ENCODE data around the gene ATPAF2. TPM values are rescaled to one million over a fixed set of nuclear protein-coding genes. Genes with fewer than 3 reads are reported as not detected.

Gene ATPAF2
- total and polyA plus RNA-seq, 10 of the 15 experiments (the other 5 are each of a cell fraction or from before 2014, with no cell fraction given) = 6.5 to 33.0 (median 26.5) TPM

DNA sequence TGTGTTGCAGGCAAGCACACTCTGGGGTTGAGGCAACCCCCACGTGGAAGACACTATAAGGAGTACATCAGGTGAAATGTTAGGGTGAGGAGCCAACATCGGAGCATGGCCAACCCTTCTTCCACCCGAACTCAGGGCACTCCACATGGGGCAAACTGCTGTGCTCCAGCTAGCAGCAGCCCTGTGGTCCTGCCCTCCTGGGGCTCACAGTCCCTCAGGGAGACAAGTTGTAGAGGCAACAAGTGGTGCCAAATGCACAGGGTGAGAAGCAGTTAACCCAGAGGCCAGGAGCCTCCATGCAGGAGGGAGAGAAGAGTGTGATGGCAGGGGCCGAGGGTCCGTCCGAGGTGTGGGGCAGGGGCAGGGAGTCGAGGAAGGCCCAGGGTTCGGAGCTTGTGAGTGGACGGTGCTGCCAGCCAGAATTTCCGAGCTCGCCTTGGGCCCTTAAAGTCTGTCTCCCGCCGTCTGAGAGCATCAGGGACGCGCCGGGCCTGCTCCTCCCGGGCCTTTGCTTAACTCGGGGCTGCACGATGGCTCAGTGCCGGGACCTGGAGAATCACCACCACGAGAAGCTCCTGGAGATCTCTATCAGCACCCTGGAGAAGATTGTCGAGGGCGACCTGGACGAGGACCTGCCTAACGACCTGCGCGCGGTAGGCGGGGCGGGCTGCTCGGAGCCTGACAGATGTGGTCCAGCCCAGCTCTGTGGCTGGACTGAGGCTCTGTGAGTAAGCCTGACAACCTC is 32.3 kb downstream of the ATPAF2 start:
- WGBS (ENCODE audit: insufficient coverage, insufficient replicate concordance, low lambda C conversion rate, missing lambda C conversion rate) = 90% methylated on average over 30 of the region's 31 CpGs
- DNase-seq (ENCODE audit: low read depth, low spot score) (no peak), ATAC-seq (no peak), FAIRE-seq (no peak)
- in situ Hi-C loops (cut with MboI) = no loop called here
- intact Hi-C loops (cut with micrococcal nuclease; ENCODE audit: unreplicated experiment) = loop anchor here (10.0 kb wide), 1 partner anchor 672 kb away; no protein-coding TSS in a partner anchor
- Histone ChIP-seq H3K9ac (ENCODE audit: control insufficient read depth, insufficient read depth, low read length) (no peak overlapping the region), H3K79me2 (ENCODE audit: control insufficient read depth, insufficient read depth, low read length) (no peaks in the 10 kb centered on the region), H3K4me2 (ENCODE audit: control insufficient read depth, insufficient read depth) (no peak overlapping the region), H2AFZ (ENCODE audit: control insufficient read depth, low read depth, low read length) (no peak overlapping the region), H3K27ac (ENCODE audit: control insufficient read depth, insufficient read depth) (no peak overlapping the region), H3K9me3 (replicated peaks; ENCODE audit: control insufficient read depth, insufficient read depth, low read length) (no peaks in the 10 kb centered on the region), H3K27me3 (replicated peaks in 1 of 2; ENCODE audit: control insufficient read depth in 2 of 2, insufficient read depth in 2 of 2, low read length in 1 of 2) (no peaks in the 10 kb centered on the region), H3K4me3 (no peak overlapping the region), H3K36me3 (ENCODE audit: control insufficient read depth in 2 of 2, insufficient read depth in 2 of 2, low read length in 1 of 2) (peaks cover 0 to 3% of the 10 kb centered on the region in 2 experiments; a peak in 1 of 4 replicates), H4K20me1 (ENCODE audit: control insufficient read depth, insufficient read depth) (no peaks in the 10 kb centered on the region), H3K4me1 (ENCODE audit: control insufficient read depth, insufficient read depth, low read length) (no peaks in the 10 kb centered on the region)
- TF ChIP-seq NR2F1 (conservative IDR thresholded peaks at IDR 0.05) (no peak), HDAC2 (IDR thresholded peaks at IDR 0.05) (no peak), RELB (IDR thresholded peaks at IDR 0.05; ENCODE audit: low read depth) (no peak), ZNF217 (IDR thresholded peaks at IDR 0.05) (no peak), KDM1A (IDR thresholded peaks at IDR 0.05; ENCODE audit: borderline replicate concordance) (no peak), EP300 (IDR thresholded peaks at IDR 0.05; ENCODE audit: borderline replicate concordance in 1 of 2, control insufficient read depth in 1 of 2, low read depth in 2 of 2, low read length in 2 of 2) (no peak), ZNF622 (IDR thresholded peaks at IDR 0.05) (no peak), GATAD2B (conservative IDR thresholded peaks at IDR 0.05; ENCODE audit: low read depth) (no peak)
- TF ChIP-seq, protein P1, sequence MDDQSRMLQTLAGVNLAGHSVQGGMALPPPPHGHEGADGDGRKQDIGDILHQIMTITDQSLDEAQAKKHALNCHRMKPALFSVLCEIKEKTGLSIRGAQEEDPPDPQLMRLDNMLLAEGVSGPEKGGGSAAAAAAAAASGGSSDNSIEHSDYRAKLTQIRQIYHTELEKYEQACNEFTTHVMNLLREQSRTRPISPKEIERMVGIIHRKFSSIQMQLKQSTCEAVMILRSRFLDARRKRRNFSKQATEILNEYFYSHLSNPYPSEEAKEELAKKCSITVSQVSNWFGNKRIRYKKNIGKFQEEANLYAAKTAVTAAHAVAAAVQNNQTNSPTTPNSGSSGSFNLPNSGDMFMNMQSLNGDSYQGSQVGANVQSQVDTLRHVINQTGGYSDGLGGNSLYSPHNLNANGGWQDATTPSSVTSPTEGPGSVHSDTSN (IDR thresholded peaks at IDR 0.05; ENCODE audit: insufficient replicate concordance, low read depth, low read length) = no peak
- ChIA-PET CTCF (interaction anchor here (2.3 kb wide), 1 partner anchor 22 kb away, joined by 6 read pairs; no protein-coding TSS in a partner anchor), SMC1A (ENCODE audit: uncharacterized antibody, unreplicated experiment) (no interaction called here), RAD21 (ENCODE audit: unreplicated experiment) (no interaction called here), POLR2A (interaction anchor here (0.6 kb wide), 1 partner anchor 106 kb away, joined by 4 read pairs; no protein-coding TSS in a partner anchor)
- BruUV-seq (replicated peaks) = no TSS peak
